HG03095 (cell line): Measurements from ENCODE around the gene MSH5.

ENCODE experiments used
- ATAC-seq: cut with Tn5 transposase; IDR thresholded peaks from one replicate; pipeline ENCODE4 v1.9.1; 2021; ENCODE audit warnings: moderate library complexity; ENCODE audit not compliant: unreplicated experiment

The MSH5 gene

GRCh38 chr6:31712296-31712695 is 27.5 kb upstream of the MSH5 start:
- ATAC-seq = no peak

- no peak for ATAC-seq
Measured at GRCh38 chr6:31713465-31713864, 26.3 kb upstream of the MSH5 start.

GRCh38 chr6:31713991-31714684 is 25.7 kb upstream of the MSH5 start:
- no peak for ATAC-seq

GRCh38 chr6:31715022-31715958 is 24.5 kb upstream of the MSH5 start, which contains the start of gene LY6G6D:
Gene LY6G6D, plus strand, starts transcription at chr6:31715348. Its CDS starts 8 bp downstream, at chr6:31715356.
- ATAC-seq = no peak

- ATAC-seq = no peak
Measured at GRCh38 chr6:31717499-31718222, 22.1 kb upstream of the MSH5 start.

GRCh38 chr6:31718265-31718664 is 21.5 kb upstream of the MSH5 start:
- ATAC-seq = no peak

- no peak for ATAC-seq
Measured at GRCh38 chr6:31719001-31719400, 20.8 kb upstream of the MSH5 start.

- ATAC-seq = no peak
Measured at GRCh38 chr6:31720196-31720770, 19.5 kb upstream of the MSH5 start.

- no peak for ATAC-seq
Measured at GRCh38 chr6:31721351-31722020, 18.3 kb upstream of the MSH5 start, which contains the start of gene LY6G6C. Gene LY6G6C, minus strand, starts transcription at chr6:31721746. Its CDS starts 67 bp downstream, at chr6:31721679.

GRCh38 chr6:31722173-31722572 is 17.6 kb upstream of the MSH5 start:
- ATAC-seq = no peak

- ATAC-seq = no peak
Measured at GRCh38 chr6:31723245-31723979, 16.4 kb upstream of the MSH5 start, which contains the start of gene MPIG6B. Gene MPIG6B, plus strand, starts transcription at chr6:31723373. Its CDS starts 11 bp downstream, at chr6:31723384.

- no peak for ATAC-seq
Measured at GRCh38 chr6:31723980-31724691, 15.7 kb upstream of the MSH5 start.

GRCh38 chr6:31725502-31726350 is 14.1 kb upstream of the MSH5 start:
- ATAC-seq = no peak

GRCh38 chr6:31727034-31727716 is 12.6 kb upstream of the MSH5 start:
- ATAC-seq = no peak

- no peak for ATAC-seq
Measured at GRCh38 chr6:31727717-31728671, 11.8 kb upstream of the MSH5 start.
